Measurements from ENCODE around the gene FARP2. TPM values are rescaled to one million over a fixed set of nuclear protein-coding genes. Genes with fewer than 3 reads are reported as not detected.
"Not testable (repeated sequence)": the region's sequence is repeated elsewhere in the genome, so short reads cannot be mapped to it uniquely, and the experiment has no call there.

The FARP2 gene
- total RNA-seq, 1 donor from 2014 or later, result 18.6 TPM

DNA sequence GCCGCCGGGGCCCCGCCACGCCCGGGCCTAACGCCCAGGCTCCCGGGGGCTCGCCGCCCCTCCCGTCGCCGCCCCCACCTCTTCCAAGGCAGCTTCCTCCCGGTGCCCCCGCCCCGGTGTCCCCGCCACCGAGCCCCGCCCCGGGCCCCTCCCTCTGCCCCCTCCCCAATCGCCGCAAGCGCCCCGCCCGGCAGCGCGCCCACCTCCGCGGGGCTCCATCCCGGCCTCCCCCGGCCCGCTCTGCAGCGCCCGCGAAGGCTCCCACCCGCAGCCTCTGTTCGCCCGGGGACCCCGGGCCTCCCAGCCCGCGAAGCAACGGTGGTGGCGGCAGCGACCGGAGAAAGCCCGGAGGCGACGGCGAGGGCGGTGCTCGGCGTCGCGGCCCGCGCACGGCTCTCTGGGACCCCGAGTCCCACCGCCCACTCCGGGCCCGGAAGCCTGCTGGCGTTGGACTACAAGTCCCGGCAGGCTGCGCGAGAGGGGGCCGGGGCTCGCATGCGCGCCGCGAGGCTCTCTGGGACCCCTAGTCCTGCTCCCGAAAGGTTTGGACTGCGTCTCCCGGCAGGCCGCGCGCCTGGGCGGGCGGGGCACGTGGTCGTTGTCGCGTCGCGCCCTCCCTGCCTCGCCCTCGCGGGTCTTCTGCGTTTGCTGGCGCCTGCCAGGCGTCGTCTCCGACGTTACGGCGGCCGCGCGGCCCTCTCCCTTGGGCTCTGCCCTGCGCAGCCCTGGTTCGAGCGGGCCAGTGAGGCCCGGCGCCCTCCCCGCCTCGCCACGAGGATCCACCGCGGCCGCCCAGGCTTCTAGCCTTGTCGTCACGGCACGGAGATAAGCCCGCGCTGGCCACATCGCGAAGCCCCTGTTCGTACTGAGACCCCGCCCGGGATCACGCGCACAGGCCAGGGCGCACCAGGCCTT is 152.4 kb downstream of the FARP2 start, which contains the start of gene STK25:
Gene STK25 (minus strand): TSS at position 345 of the 915 bp plus-strand sequence. CDS start 549 bp downstream, outside the sequence.
- intact Hi-C loops (cut with micrococcal nuclease), result no loop called here
- ATAC-seq (peak; percentile 97), DNase-seq (peak; percentile 99)

DNA sequence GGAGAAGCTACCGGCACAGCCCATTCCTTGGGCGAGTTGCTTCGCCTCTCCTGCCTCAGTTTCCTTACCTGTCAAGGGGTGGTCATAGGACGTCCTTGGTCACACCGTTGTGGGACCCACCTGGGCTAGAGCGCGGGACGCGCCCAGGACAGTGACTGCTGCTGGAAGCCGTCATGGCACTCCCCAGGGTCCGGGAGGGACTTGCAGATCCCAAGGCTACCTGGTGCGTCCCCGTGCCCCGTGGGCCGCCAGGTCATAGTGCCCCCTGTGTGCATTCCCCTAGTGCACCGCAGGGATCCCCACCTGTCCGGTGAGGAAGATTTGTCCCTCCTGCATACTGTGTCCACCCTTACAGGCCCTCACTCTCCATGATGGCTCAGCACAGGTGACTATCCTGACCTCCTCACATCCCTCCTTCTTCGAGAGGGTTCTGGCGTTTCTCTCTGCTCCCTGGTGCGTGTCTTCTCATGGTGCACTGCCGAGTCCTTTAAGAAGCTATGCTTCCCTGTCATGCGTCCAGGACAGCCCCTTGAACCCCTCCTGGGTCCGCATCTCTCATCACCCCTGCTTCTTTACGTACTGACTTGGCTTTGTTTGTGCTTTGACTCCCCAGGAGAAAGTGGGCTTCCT is 153.2 kb downstream of the FARP2 start:
- intact Hi-C loops (cut with micrococcal nuclease), result no loop called here
- DNase-seq (peak; percentile 57), ATAC-seq (no peak)

DNA sequence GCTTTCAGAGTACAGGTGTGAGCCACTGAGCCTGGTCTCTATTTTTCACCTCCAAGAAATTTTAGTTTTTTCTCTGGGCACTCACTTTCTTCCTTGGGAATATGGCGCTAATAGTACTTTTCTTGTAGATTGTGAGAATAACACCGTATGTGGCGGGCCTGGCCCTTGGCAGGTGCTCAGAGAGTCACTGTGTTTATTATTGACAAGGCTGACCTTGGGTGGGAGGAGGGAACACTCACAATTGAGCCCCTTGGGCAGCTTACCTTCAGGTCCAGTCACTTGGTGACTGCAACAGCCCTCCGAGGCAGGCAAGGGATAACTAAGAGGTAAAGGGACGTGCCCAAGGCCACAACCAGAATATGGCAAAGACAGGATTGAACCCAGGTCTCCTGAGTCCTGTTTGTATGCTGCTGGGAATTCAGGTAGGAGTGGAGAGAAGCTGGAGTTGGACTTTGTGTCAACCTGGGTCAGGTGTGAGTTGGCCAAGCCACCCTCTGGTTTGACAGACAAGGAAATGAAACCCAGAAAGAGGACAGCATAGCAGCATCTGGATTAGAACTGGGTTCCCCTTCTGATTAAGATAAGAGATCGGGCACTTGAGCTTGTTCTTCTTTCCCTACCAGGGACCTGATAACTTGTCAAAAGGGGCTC is 155.1 kb downstream of the FARP2 start:
- ATAC-seq (no peak), DNase-seq (no peak)
- intact Hi-C loops (cut with micrococcal nuclease), result no loop called here

DNA sequence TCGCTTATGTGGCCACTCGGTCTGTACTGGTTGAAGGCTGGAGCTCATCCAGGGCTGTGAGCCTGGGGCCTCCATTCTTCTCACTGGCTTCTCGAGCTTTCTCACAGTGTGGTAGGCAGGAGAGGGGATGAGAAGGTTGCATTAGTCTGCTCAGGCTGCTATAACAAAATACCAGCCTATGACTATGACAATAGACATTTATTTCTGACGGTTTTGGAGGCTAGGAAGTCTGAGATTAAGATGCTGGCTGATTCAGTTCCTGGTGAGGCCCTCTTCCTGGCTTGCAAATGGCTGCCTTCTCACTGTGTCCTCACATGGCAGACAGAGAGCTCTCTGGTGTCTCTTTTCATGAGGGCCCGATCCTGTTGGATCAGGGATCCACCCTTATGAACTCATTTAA is 158.5 kb downstream of the FARP2 start:
- ATAC-seq (no peak), DNase-seq (no peak)
- intact Hi-C loops (cut with micrococcal nuclease), result no loop called here

DNA sequence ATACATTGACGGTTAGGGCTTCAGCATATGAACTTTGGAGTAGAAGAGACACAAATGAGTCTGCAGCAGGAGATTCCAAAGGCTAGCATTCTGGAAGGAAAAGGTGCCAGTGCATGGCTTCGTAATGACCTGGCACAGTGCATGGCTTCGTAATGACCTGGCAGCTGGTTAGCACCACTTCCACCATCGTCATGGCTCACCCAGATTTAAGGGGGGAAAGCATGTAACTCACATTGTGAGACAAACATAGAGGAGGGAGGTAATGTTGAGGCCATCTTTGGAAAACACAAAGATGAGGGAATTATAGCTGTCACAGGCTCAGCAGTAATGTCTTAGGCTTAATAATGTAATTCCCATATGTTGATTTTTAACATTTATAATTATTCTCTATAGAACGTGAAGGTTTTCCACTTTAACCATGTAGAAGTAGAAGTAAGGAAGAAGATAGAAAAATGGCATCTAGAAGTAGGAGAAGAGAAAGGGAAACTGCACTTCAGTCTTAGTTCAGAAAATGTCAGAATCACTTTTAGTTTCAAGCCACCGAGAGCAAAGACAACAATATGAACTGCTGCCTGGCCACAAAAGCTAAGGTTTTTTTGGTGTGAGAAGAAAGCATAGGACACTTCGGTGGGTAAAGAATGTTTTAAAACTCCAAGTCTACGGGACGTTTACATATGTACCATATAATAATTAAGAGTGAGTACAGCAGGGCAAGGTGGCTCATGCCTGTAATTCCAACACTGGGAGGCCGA is 159.1 kb downstream of the FARP2 start:
- ATAC-seq (no peak), DNase-seq (no peak)
- intact Hi-C loops (cut with micrococcal nuclease), result no loop called here

DNA sequence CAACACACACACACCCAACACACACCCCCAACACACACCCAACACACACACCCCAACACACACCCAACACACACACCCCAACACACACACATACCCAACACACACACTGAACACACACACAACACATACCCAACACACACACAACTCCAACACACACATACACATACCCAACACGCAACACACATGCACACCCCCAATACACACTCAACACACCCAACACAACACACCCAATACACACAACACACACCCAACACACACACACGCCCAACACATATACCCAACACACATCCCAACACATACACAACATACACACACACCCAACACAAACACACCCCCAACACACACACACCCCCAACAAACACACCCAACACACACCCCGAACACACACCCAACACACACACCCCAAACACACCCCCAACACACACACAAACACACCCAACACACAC is 160.5 kb downstream of the FARP2 start:
- DNase-seq, result no peak
- no peak for ATAC-seq
- intact Hi-C loops (cut with micrococcal nuclease), result no loop called here

DNA sequence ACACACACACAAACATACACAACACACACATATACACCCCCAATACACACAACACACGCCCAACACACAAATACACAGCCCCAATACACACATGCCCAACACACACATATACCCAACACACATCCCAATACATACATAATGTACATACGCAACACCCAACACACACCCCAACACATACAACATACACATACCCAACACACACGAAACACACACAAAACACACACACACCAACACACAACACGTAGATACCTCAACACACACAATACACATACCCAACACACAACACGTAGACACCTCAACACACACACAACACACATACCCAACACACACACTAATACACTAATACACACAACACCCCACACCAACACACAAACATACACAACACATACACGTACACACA is 161.2 kb downstream of the FARP2 start:
- ATAC-seq, result no peak
- no peak for DNase-seq
- intact Hi-C loops (cut with micrococcal nuclease), result no loop called here

DNA sequence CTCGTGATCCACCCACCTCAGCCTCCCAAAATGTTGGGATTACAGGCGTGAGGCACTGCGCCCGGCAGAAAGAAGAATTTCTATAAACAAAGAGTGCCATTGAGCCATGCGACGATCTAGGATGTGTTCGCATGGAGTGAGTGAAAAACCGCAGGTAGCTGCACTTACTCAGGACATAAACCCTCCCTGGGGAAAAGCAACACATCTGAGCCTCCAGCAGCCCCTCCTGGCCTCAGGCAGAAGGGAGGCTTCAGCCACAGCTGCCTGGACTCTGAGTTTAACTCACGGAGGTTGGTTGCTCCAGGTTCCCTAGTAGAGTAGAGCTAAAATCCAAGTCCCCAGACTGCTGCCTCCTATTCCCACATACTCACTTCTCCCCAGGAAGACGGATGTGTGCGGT is 163.6 kb downstream of the FARP2 start:
- ATAC-seq, result no peak
- intact Hi-C loops (cut with micrococcal nuclease), result no loop called here
- DNase-seq, result no peak

DNA sequence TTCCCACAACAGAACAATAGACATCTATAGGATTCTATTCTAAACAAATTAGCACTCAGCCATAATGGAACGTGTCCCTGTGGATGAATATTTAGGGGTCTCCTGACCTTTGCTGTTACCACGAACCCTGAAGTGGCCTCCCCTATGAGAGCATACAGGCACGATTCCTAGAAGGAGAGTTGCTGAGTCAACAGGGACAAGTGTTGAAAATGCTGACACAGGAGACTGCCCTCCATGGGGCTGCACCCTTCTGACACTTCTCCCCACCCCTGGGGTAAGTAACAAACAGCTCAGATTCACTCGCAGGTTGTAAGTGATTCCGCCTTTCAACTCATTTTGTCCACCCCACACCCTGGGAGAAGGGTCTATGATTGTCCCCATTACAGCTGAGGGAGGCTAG is 166.4 kb downstream of the FARP2 start:
- DNase-seq, result no peak
- intact Hi-C loops (cut with micrococcal nuclease), result no loop called here
- no peak for ATAC-seq

DNA sequence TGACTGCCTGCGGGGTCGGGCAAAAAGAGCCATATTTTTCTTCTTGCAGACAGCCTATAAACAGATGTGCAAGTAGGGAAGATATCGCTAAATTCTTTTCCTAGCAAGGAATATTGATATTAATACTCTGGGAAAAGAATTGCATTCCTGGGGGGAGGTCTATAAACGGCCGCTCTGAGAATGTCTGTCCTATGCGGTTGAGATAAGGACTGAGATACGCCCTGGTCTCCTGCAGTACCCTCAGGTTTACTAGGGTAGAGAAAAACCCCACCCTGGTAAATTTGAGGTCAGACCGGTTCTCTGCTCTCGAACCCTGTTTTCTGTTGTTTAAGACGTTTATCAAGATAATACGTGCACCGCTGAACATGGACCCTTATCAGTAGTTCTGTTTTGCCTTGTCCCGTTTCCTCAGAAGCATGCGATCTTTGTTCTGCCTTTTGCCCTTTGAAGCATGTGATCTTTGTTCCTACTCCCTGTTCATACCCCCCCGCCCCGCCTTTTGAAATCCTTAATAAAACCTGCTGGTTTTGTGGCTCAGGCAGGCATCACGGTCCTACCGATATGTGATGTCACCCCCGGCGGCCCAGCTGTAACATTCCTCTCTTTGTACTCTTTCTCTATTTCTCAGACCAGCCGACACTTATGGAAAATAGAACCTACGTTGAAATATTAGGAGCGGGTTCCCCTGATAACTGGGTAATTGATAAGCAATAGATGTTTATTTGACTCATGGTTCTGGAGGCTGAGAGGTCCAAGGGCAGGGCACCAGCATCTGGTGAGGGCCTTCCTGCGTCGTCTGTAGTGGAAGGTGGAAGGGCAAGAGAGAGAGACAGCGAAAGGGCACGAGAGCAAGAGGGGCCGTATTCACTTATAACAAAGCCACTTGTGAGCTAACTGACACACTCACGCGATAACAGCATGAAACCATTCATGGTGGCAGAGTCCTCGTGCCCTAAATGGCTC is 170.0 kb downstream of the FARP2 start:
- intact Hi-C loops (cut with micrococcal nuclease); ATAC-seq; DNase-seq: not testable (repeated sequence)

DNA sequence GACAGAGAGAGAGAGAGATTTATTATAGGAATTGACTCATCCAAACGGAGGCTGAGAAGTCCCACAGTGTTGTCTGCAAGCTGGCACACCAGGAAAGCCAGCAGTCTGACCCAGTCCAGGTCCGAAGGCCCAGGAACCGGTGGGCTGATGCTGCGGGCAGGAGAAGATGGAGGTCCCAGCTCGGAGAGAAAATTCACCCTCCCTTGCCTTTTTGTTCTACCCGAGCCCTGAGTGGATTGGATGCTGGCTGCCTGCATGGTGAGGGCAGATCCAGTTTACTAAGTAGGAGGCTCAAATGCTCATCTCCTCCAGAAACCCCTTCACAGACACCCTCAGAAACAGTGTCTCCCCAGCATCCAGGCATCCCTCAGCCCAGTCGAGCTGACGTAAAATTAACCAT is 174.5 kb downstream of the FARP2 start:
- intact Hi-C loops (cut with micrococcal nuclease), result no loop called here
- no peak for DNase-seq
- ATAC-seq, result no peak

DNA sequence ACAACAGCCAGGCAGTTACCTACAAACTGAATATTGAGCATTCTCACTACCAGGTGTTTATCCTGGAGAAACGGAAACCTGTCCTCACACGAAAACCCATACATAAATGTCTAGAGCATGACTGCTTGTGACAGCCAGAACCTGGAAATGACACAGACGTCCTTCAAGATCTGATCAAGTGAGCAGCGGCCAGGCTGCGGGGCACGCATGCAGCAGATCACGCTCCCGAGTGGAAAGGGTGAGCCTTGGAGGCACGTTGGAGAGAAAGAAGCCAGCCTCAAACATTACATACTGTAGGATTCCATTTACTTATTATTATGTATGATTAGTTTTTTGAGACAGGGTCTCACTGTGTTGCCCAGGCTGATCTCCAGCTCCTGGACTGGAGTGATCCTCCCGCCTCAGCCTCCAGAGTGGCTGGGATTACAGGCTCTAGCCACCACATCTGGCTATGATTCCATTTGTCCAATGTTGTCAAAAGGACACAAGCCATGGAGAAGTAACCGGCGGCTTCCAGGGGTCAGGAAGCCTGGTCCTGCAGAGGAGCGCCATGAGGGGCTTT is 175.2 kb downstream of the FARP2 start:
- intact Hi-C loops (cut with micrococcal nuclease), result no loop called here
- ATAC-seq (no peak), DNase-seq (no peak)

DNA sequence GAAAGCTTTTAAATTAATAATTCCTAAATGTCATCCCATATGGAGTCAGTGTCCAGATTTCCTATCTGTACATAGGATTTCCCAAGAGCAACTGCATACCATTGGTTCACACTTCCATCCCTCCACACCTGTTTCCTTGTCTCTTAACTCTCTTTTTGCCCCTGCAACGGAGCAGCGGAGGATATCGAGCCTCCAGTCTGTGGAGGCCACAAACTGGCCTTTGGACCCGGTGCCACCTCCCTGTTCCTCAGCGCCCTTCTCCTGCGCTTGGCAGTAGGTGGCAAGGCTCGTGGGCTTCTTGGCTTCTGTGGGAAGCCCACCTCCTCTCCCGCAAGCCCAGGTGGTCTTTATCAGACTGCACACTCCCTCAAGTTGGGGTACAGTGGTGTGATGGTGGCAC is 176.1 kb downstream of the FARP2 start:
- intact Hi-C loops (cut with micrococcal nuclease), result no loop called here
- ATAC-seq, result no peak

DNA sequence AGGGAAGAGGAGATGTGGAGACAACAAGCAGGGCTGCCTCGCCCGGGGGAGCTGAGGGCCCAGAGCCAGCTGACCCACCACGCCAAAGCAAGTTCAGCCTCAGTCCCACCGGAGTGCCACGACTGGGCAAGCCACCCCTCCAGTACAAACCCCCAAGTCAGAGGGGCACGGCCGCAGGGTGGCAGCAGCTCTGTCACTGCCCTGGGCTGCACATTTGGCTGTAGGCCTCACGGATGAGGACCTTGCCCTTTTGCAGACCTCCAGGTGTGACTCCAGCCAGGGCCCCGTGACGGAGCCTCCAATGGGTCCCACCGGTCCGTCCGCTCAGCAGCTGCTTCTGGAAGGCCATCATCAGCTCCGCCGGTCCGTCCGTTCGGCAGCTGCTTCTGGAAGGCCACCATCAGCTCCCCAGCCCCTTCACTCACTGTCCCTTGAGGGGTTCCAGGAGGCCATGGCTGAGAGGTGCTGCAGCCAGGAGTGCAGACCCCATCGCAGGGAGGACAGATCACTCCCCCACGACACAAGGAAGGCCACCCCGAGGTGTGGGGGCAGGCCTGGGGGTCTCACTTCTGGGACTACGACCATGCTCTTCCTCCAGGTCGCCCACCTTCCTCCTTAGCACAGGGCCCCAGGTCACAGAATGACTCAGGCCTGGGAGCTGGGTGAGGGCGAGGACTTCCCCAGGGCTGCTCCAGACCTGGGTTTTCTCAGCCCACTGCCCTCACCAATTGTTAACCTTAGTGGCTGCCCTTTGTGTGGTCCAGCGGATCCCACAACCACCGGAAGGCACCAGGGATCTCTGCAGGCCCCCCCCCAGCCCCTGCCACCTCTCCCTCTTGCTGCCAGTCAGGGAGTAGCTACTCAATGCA is 176.9 kb downstream of the FARP2 start:
- ATAC-seq (no peak), DNase-seq (no peak)
- intact Hi-C loops (cut with micrococcal nuclease), result no loop called here

More for the DNA sequence above, 176.1 kb downstream of the FARP2 start:
- no peak for DNase-seq

DNA sequence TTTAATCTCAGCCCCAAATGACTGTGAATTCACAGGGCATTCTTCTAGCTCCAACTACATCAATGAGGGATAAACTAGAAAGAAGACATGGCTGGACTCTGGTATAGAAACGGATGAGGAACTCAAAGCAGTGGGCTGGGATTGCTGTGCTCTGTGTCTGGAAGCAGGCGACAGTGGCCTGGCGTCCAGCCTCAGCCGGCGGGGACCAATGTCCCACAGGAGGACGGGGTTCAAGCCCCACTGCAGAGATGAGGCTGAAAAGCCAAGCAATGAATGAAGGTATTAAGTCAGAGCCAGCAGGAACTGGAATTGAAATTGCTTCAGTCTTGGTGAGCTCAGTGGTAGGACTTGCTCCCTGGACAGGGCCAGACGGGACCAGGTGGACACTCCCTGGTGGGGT is 178.2 kb downstream of the FARP2 start:
- intact Hi-C loops (cut with micrococcal nuclease), result no loop called here
- no peak for DNase-seq
- no peak for ATAC-seq

DNA sequence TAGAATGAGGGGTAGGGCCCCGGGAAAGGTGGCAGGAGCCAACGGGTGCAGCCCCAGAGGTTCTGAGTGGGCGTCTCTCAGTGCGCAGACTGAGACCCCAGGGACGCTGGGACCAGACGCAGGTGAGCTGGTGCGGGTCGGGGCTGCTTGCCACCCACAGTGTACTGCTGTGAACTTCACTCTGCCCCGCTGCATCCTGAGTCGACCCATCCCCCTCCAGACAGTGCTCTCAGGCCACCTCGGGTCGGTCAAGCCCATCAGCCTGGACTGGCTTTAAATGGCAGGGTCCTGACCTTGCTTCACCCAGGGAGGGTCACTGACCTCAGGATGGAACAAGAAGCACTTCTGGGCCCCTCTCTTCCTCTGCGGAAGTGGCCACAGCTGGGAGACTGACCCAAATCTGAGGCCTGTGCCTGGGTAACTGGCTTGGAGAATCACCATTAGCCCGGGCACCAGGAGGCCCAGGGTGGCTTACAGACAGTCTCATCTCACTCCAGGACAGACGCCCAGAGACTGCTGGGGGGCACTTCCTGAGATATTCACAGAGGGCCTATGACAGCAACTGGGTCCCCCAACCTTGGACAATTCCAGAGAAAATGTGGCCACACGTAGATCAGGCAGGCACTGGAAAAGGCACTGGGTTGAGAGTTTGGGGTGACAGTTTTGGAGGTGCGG is 178.8 kb downstream of the FARP2 start:
- intact Hi-C loops (cut with micrococcal nuclease), result no loop called here
- ATAC-seq, result no peak
- no peak for DNase-seq
